SK-N-SH treated with all-trans-retinoic acid at 6 μM for 48 hours (cell line): ENCODE measurements around the gene TTYH3.

Experiments
- ATAC-seq: fragments of 200-7000 bp; cut with Tn5 transposase; 3 replicates; pipeline ENCODE4 v1.9.1; 2020; ENCODE audit warnings: mild to moderate bottlenecking, moderate library complexity
- ARNTL ChIP-seq: fragments of 450-650 bp; formaldehyde crosslinking; IDR thresholded peaks from 2 replicates; pipeline ENCODE4 v1.5.0; 2020; ENCODE audit warnings: low read depth, mild to moderate bottlenecking, moderate library complexity, borderline replicate concordance
- BACH2 ChIP-seq: fragments of 250-450 bp; sonication (Bioruptor Pico); IDR thresholded peaks from 2 replicates; pipeline ENCODE4 v1.9.0; 2021; ENCODE audit warnings: mild to moderate bottlenecking, borderline replicate concordance
- CREB5 ChIP-seq: fragments of 250-450 bp; sonication (Bioruptor Pico); IDR thresholded peaks from 2 replicates; pipeline ENCODE4 v1.5.1; 2020; ENCODE audit warnings: low read depth, mild to moderate bottlenecking, moderate library complexity
- CSDC2 ChIP-seq: fragments of 250-450 bp; sonication (Bioruptor Pico); IDR thresholded peaks from 2 replicates; pipeline ENCODE4 v1.5.0; 2020; ENCODE audit warnings: mild to moderate bottlenecking, moderate library complexity
- CSRNP3 ChIP-seq: fragments of 250-450 bp; sonication (Bioruptor Pico); IDR thresholded peaks from 2 replicates; pipeline ENCODE4 v1.5.1; 2021; ENCODE audit warnings: mild to moderate bottlenecking, moderate library complexity
- ESRRG ChIP-seq: fragments of 250-450 bp; sonication (Bioruptor Pico); IDR thresholded peaks from 2 replicates; pipeline ENCODE4 v1.6.1; 2021; ENCODE audit warnings: mild to moderate bottlenecking
- GLIS3 ChIP-seq: fragments of 250-450 bp; sonication (Bioruptor Pico); IDR thresholded peaks from 2 replicates; pipeline ENCODE4 v1.5.0; 2020; ENCODE audit warnings: mild to moderate bottlenecking, moderate library complexity
- ISL1 ChIP-seq: fragments of 250-450 bp; sonication (Bioruptor Pico); IDR thresholded peaks from 2 replicates; pipeline ENCODE4 v2.1.2; 2022; ENCODE audit warnings: mild to moderate bottlenecking, moderate library complexity
- OSR1 ChIP-seq: fragments of 250-450 bp; sonication (Bioruptor Pico); IDR thresholded peaks from 2 replicates; pipeline ENCODE4 v1.8.0; 2022; ENCODE audit warnings: moderate library complexity, mild to moderate bottlenecking, inconsistent platforms
- PATZ1 ChIP-seq: fragments of 250-450 bp; sonication (Bioruptor Pico); IDR thresholded peaks from 2 replicates; pipeline ENCODE4 v1.8.0; 2020; ENCODE audit warnings: mild to moderate bottlenecking, moderate library complexity, borderline replicate concordance
- PPARA ChIP-seq: fragments of 250-450 bp; sonication (Bioruptor Pico); IDR thresholded peaks from 2 replicates; pipeline ENCODE4 v1.5.0; 2020; ENCODE audit warnings: mild to moderate bottlenecking, borderline replicate concordance
- SNAI2 ChIP-seq: fragments of 250-450 bp; sonication (Bioruptor Pico); IDR thresholded peaks from 2 replicates; pipeline ENCODE4 v1.5.0; 2020; ENCODE audit warnings: mild to moderate bottlenecking, moderate library complexity
- TCF4 ChIP-seq: fragments of 250-450 bp; sonication (Bioruptor Pico); IDR thresholded peaks from 2 replicates; pipeline ENCODE4 v1.8.0; 2021; ENCODE audit warnings: mild to moderate bottlenecking, moderate library complexity, borderline replicate concordance
- TOX ChIP-seq: fragments of 250-450 bp; sonication (Bioruptor Pico); IDR thresholded peaks from 2 replicates; pipeline ENCODE4 v1.8.0; 2021; ENCODE audit warnings: mild to moderate bottlenecking, moderate library complexity, borderline replicate concordance
- TSHZ2 ChIP-seq: fragments of 250-450 bp; sonication (Bioruptor Pico); IDR thresholded peaks from 2 replicates; pipeline ENCODE4 v1.5.0; 2020; ENCODE audit warnings: mild to moderate bottlenecking, moderate library complexity
- ZC3H10 ChIP-seq: fragments of 250-450 bp; sonication (Bioruptor Pico); IDR thresholded peaks from 2 replicates; pipeline ENCODE4 v1.5.1; 2021; ENCODE audit warnings: mild to moderate bottlenecking, moderate library complexity
- ZFP3 ChIP-seq: fragments of 250-450 bp; sonication (Bioruptor Pico); IDR thresholded peaks from 2 replicates; pipeline ENCODE4 v1.5.0; 2020; ENCODE audit warnings: mild to moderate bottlenecking, moderate library complexity
- ZFP30 ChIP-seq: fragments of 450-650 bp; formaldehyde crosslinking; IDR thresholded peaks from 2 replicates; pipeline ENCODE4 v1.5.0; 2022; ENCODE audit warnings: mild to moderate bottlenecking, moderate library complexity
- ZNF565 ChIP-seq: fragments of 450-650 bp; formaldehyde crosslinking; conservative IDR thresholded peaks from 2 replicates; pipeline ENCODE4 v1.5.0; 2020; ENCODE audit warnings: low read depth, mild to moderate bottlenecking, moderate library complexity
- ZNF70 ChIP-seq: fragments of 450-650 bp; formaldehyde crosslinking; IDR thresholded peaks from 2 replicates; pipeline ENCODE4 v1.5.0; 2020; ENCODE audit warnings: mild to moderate bottlenecking, moderate library complexity
- ZNF8 ChIP-seq: fragments of 450-650 bp; formaldehyde crosslinking; IDR thresholded peaks from 2 replicates; pipeline ENCODE4 v1.5.0; 2020; ENCODE audit warnings: mild to moderate bottlenecking, moderate library complexity

Gene TTYH3

GRCh38 chr7:2665359-2665791 is 33.6 kb downstream of the TTYH3 start:
- ATAC-seq, result no peak
- TF ChIP-seq CREB5, result no peak
- TF ChIP-seq ISL1 (CRISPR knock-in tag), result no peak
- TF ChIP-seq ZNF8, result no peak
- TF ChIP-seq ZFP3 (CRISPR knock-in tag), result no peak
- TF ChIP-seq TCF4, result no peak
- TF ChIP-seq BACH2 (CRISPR knock-in tag), result no peak
- TF ChIP-seq TSHZ2, result no peak
- no peak for TF ChIP-seq ZNF565 (CRISPR knock-in tag)
- TF ChIP-seq PPARA, result no peak
- TF ChIP-seq ZFP30, result no peak
- TF ChIP-seq OSR1, result no peak
- TF ChIP-seq ZC3H10, result no peak
- TF ChIP-seq CSDC2 (CRISPR knock-in tag), result no peak
- no peak for TF ChIP-seq GLIS3 (CRISPR knock-in tag)
- no peak for TF ChIP-seq PATZ1 (CRISPR knock-in tag)
- no peak for TF ChIP-seq ESRRG (CRISPR knock-in tag)
- TF ChIP-seq ARNTL, result no peak
- no peak for TF ChIP-seq TOX (CRISPR knock-in tag)
- TF ChIP-seq SNAI2 (CRISPR knock-in tag), result no peak

GRCh38 chr7:2666155-2666554 is 34.4 kb downstream of the TTYH3 start:
- ATAC-seq, result no peak
- TF ChIP-seq ESRRG (CRISPR knock-in tag) (no peak), CSDC2 (CRISPR knock-in tag) (no peak), CREB5 (no peak), ZNF8 (no peak), ZC3H10 (no peak), ISL1 (CRISPR knock-in tag) (no peak), TCF4 (no peak), CSRNP3 (no peak), ZFP30 (no peak), ZNF70 (no peak), ZNF565 (CRISPR knock-in tag) (no peak)
- TF ChIP-seq, all 23 proteins: peak for 0

- ATAC-seq, result no peak
- TF ChIP-seq ZC3H10, result no peak
- no peak for TF ChIP-seq CSDC2 (CRISPR knock-in tag)
- no peak for TF ChIP-seq PPARA
- TF ChIP-seq ZFP3 (CRISPR knock-in tag), result no peak
Measured at GRCh38 chr7:2666588-2667250, 34.9 kb downstream of the TTYH3 start.

- no peak for ATAC-seq
- no peak for TF ChIP-seq ZNF8
- TF ChIP-seq GLIS3 (CRISPR knock-in tag), result no peak
- no peak for TF ChIP-seq ZNF565 (CRISPR knock-in tag)
- no peak for TF ChIP-seq CSRNP3
- TF ChIP-seq SNAI2 (CRISPR knock-in tag), result no peak
- TF ChIP-seq PATZ1 (CRISPR knock-in tag), result no peak
- no peak for TF ChIP-seq ARNTL
- TF ChIP-seq ZC3H10, result no peak
- no peak for TF ChIP-seq TCF4
- TF ChIP-seq CREB5, result no peak
- no peak for TF ChIP-seq CSDC2 (CRISPR knock-in tag)
- no peak for TF ChIP-seq ZNF70
- no peak for TF ChIP-seq OSR1
- TF ChIP-seq BACH2 (CRISPR knock-in tag), result no peak
Measured at GRCh38 chr7:2667843-2668242, 36.1 kb downstream of the TTYH3 start.
